Astrocyte (in vitro differentiated cells and primary cell): ENCODE data around the gene TMEM129. TPM values are rescaled to one million over a fixed set of nuclear protein-coding genes. Genes with fewer than 3 reads are reported as not detected.
"Not testable (repeated sequence)": the region's sequence is repeated elsewhere in the genome, so short reads cannot be mapped to it uniquely, and the experiment has no call there.

Source experiments
- DNase-seq: peaks from one replicate; pipeline ENCODE4 v3.0.0-alpha.2; 2010; ENCODE audit warnings: low read depth
- FAIRE-seq: peaks from 2 replicates; lab custom pipeline; 2011; peaks lifted over from hg19 to GRCh38; lab: Jason Lieb, UNC
- H2AFZ ChIP-seq: 2 replicates; pipeline ENCODE4 v1.6.0; 2012; ENCODE audit warnings: low read depth, low read length, inconsistent platforms
- H3K27ac ChIP-seq: 2 replicates; pipeline ENCODE4 v1.5.1; 2011; ENCODE audit warnings: low read depth, low read length, inconsistent platforms
- H3K27me3 ChIP-seq: 2 replicates; pipeline ENCODE4 v1.6.0; 2011; ENCODE audit warnings: low read length, inconsistent platforms; ENCODE audit not compliant: insufficient read depth
- H3K36me3 ChIP-seq: 2 replicates; pipeline ENCODE4 v1.5.1; 2011; ENCODE audit warnings: low read length, inconsistent platforms; ENCODE audit not compliant: insufficient read depth
- H3K4me1 ChIP-seq: 2 replicates; pipeline ENCODE4 v1.5.1; 2011; ENCODE audit warnings: low read length, inconsistent platforms; ENCODE audit not compliant: insufficient read depth
- H3K4me2 ChIP-seq: 2 replicates; pipeline ENCODE4 v1.6.0; 2012; ENCODE audit warnings: low read length, inconsistent platforms
- H3K4me3 ChIP-seq: 2 replicates; pipeline ENCODE4 v1.5.1; 2011; ENCODE audit warnings: low read depth, mild to moderate bottlenecking, low read length, inconsistent platforms; ENCODE audit not compliant: insufficient read depth
- H3K79me2 ChIP-seq: 2 replicates; pipeline ENCODE4 v1.6.0; 2012; ENCODE audit warnings: mild to moderate bottlenecking, low read length, inconsistent platforms; ENCODE audit not compliant: insufficient read depth
- H3K9ac ChIP-seq: 2 replicates; pipeline ENCODE4 v1.6.0; 2012; ENCODE audit warnings: mild to moderate bottlenecking, low read length, inconsistent platforms
- H3K9me3 ChIP-seq: 2 replicates; pipeline ENCODE4 v1.5.1; 2012; ENCODE audit warnings: low read depth, mild to moderate bottlenecking, low read length, inconsistent platforms; ENCODE audit not compliant: insufficient read depth
- H4K20me1 ChIP-seq: 2 replicates; pipeline ENCODE4 v1.6.0; 2012; ENCODE audit warnings: low read length, inconsistent platforms; ENCODE audit not compliant: insufficient read depth
- H3K27ac Mint-ChIP-seq: one replicate; pipeline ENCODE4 v1.8.0; 2021; ENCODE audit warnings: mild to moderate bottlenecking, mixed read lengths; ENCODE audit not compliant: unreplicated experiment
- H3K27me3 Mint-ChIP-seq: one replicate; pipeline ENCODE4 v1.8.0; 2021; ENCODE audit warnings: low read depth, mixed read lengths; ENCODE audit not compliant: unreplicated experiment
- H3K36me3 Mint-ChIP-seq: one replicate; pipeline ENCODE4 v1.8.0; 2021; ENCODE audit warnings: low read depth, mixed read lengths; ENCODE audit not compliant: unreplicated experiment
- H3K4me1 Mint-ChIP-seq: one replicate; pipeline ENCODE4 v1.8.0; 2021; ENCODE audit warnings: low read depth, mixed read lengths; ENCODE audit not compliant: unreplicated experiment
- H3K4me3 Mint-ChIP-seq: one replicate; pipeline ENCODE4 v1.8.0; 2021; ENCODE audit warnings: mild to moderate bottlenecking, moderate library complexity, mixed read lengths; ENCODE audit not compliant: unreplicated experiment
- H3K9me3 Mint-ChIP-seq: one replicate; pipeline ENCODE4 v1.8.0; 2021; ENCODE audit warnings: mild to moderate bottlenecking, mixed read lengths; ENCODE audit not compliant: unreplicated experiment
- EZH2 ChIP-seq: IDR thresholded peaks from 2 replicates; pipeline ENCODE4 v1.6.1; 2012; ENCODE audit warnings: mild to moderate bottlenecking, low read length, inconsistent platforms; ENCODE audit not compliant: insufficient read depth
- total RNA-seq: library from RNA; stranded (reverse); gene quantifications from 2 replicates; pipeline ENCODE4 v1.2.1, GENCODE V29; 2021
- TF ChIP-seq, protein P1 (sequence below): IDR thresholded peaks from 2 replicates; pipeline ENCODE4 v1.5.1; 2011; ENCODE audit warnings: low read depth, mild to moderate bottlenecking, inconsistent platforms, low read length, moderate library complexity; ENCODE audit not compliant: insufficient read depth

The TMEM129 gene
- total RNA-seq, 1 donor from 2014 or later = 26.8 TPM

DNA sequence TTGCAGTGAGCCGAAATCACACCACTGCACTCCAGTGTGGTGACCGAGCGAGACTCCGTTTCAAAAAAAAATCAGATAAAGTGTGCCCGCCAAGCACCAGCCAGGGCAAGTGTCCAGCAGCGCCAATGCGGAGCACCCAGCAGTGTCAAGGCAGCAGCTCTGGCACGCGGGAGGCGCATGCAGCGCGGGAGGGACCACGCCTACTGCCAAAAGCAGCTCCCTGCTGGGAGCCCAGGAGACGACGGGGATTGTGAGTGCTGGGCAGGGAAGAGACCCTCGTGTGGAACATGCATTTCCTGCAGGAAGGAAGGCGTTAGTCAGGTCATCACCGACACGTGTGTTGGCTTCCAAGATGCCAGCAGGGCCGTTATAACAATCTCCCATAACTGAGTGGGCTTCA lies 47.5 kb downstream of the TMEM129 start:
- H3K27ac ChIP-seq = no peak overlapping the region
- TF ChIP-seq, protein P1, sequence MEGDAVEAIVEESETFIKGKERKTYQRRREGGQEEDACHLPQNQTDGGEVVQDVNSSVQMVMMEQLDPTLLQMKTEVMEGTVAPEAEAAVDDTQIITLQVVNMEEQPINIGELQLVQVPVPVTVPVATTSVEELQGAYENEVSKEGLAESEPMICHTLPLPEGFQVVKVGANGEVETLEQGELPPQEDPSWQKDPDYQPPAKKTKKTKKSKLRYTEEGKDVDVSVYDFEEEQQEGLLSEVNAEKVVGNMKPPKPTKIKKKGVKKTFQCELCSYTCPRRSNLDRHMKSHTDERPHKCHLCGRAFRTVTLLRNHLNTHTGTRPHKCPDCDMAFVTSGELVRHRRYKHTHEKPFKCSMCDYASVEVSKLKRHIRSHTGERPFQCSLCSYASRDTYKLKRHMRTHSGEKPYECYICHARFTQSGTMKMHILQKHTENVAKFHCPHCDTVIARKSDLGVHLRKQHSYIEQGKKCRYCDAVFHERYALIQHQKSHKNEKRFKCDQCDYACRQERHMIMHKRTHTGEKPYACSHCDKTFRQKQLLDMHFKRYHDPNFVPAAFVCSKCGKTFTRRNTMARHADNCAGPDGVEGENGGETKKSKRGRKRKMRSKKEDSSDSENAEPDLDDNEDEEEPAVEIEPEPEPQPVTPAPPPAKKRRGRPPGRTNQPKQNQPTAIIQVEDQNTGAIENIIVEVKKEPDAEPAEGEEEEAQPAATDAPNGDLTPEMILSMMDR = no peak
- no peak for TF ChIP-seq EZH2
- Mint-ChIP-seq H3K9me3 (no peaks in the 10 kb centered on the region), H3K4me1 (no peaks in the 10 kb centered on the region), H3K4me3 (no peak overlapping the region), H3K27me3 (peaks cover 35% of the 10 kb centered on the region), H3K36me3 (peaks cover 3% of the 10 kb centered on the region), H3K27ac (no peak overlapping the region)
- no peak overlapping the region for H2AFZ ChIP-seq
- H4K20me1 ChIP-seq = no peaks in the 10 kb centered on the region
- no peak overlapping the region for H3K4me3 ChIP-seq
- no peaks in the 10 kb centered on the region for H3K36me3 ChIP-seq
- FAIRE-seq (no peak), DNase-seq (no peak)
- H3K27me3 ChIP-seq = no peaks in the 10 kb centered on the region
- H3K4me2 ChIP-seq = no peak overlapping the region
- H3K4me1 ChIP-seq = no peaks in the 10 kb centered on the region
- no peaks in the 10 kb centered on the region for H3K9me3 ChIP-seq
- no peaks in the 10 kb centered on the region for H3K79me2 ChIP-seq
- H3K9ac ChIP-seq = no peak overlapping the region

DNA sequence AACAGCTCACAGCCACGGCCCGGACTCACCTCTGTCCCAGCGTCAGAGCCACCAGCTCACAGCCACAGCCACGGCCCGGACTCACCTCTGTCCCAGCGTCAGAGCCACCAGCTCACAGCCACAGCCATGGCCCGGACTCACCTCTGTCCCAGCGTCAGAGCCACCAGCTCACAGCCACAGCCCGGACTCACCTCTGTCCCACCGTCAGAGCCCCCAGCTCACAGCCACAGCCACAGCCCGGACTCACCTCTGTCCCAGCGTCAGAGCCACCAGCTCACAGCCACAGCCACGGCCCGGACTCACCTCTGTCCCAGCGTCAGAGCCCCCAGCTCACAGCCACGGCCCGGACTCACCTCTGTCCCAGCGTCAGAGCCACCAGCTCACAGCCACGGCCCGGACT lies 50.1 kb downstream of the TMEM129 start:
- not testable (repeated sequence) for H3K9me3 ChIP-seq, H3K4me2 ChIP-seq, H4K20me1 ChIP-seq, H3K9ac ChIP-seq, H2AFZ ChIP-seq, H3K4me3 Mint-ChIP-seq, H3K27ac ChIP-seq, H3K4me1 Mint-ChIP-seq, H3K4me1 ChIP-seq, H3K79me2 ChIP-seq, H3K4me3 ChIP-seq, FAIRE-seq, H3K27me3 ChIP-seq, H3K9me3 Mint-ChIP-seq, H3K27ac Mint-ChIP-seq, DNase-seq, H3K36me3 Mint-ChIP-seq, H3K36me3 ChIP-seq
- peaks cover 23% of the 10 kb centered on the region for H3K27me3 Mint-ChIP-seq

DNA sequence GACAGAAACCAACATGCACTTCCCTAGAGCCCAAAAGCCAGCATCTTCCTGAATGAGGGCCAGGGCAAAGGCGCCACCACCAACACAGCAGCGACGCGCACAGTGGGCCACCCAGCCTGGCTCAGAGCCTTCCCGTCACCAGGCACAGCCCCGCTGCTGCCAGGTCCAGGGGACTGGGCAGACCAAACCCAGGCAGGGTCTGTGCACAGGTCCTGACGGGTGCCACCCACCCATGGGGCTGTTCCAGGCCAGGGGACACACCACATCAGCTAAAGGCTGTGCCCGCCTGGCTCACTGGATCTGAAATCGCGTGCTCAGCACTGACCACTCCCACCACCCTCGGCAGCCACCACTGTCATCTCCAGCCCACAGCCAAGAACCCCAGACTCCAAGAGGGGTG lies 50.8 kb downstream of the TMEM129 start:
- no peak overlapping the region for H3K27ac ChIP-seq
- no peak overlapping the region for H3K9ac ChIP-seq
- Mint-ChIP-seq H3K27ac (no peak overlapping the region), H3K36me3 (peaks cover 3% of the 10 kb centered on the region), H3K4me3 (no peak overlapping the region), H3K9me3 (no peaks in the 10 kb centered on the region), H3K4me1 (no peaks in the 10 kb centered on the region), H3K27me3 (peaks cover 16% of the 10 kb centered on the region)
- H2AFZ ChIP-seq = no peak overlapping the region
- no peak overlapping the region for H3K4me3 ChIP-seq
- H3K27me3 ChIP-seq = no peaks in the 10 kb centered on the region
- H3K4me1 ChIP-seq = no peaks in the 10 kb centered on the region
- H3K36me3 ChIP-seq = no peaks in the 10 kb centered on the region
- no peak overlapping the region for H3K4me2 ChIP-seq
- TF ChIP-seq, protein P1 = no peak
- no peak for TF ChIP-seq EZH2
- no peaks in the 10 kb centered on the region for H4K20me1 ChIP-seq
- no peaks in the 10 kb centered on the region for H3K9me3 ChIP-seq
- no peak for DNase-seq
- no peak for FAIRE-seq
- H3K79me2 ChIP-seq = no peaks in the 10 kb centered on the region
